Measurements from ENCODE around the gene INHBC. TPM values are rescaled to one million over a fixed set of nuclear protein-coding genes. Genes with fewer than 3 reads are reported as not detected.

Gene INHBC
- total RNA-seq, 4 donors from 2014 or later = not detected

- Histone ChIP-seq H3K27ac (no peak overlapping the region), H3K36me3 (no peaks in the 10 kb centered on the region), H3K4me3 (no peak overlapping the region), H3K4me1 (no peaks in the 10 kb centered on the region), H3K9me3 (no peaks in the 10 kb centered on the region), H3K27me3 (peaks cover 0 to 7% of the 10 kb centered on the region in 2 donors)
- no peak for TF ChIP-seq POLR2A (IDR thresholded peaks at IDR 0.05)
- DNase-seq = no peak
- intact Hi-C loops (cut with DNase I; ENCODE audit: low total_unique reads) = no loop called here
Observed at GRCh38 chr12:57469296-57470164, 34.9 kb downstream of the INHBC start.

DNA sequence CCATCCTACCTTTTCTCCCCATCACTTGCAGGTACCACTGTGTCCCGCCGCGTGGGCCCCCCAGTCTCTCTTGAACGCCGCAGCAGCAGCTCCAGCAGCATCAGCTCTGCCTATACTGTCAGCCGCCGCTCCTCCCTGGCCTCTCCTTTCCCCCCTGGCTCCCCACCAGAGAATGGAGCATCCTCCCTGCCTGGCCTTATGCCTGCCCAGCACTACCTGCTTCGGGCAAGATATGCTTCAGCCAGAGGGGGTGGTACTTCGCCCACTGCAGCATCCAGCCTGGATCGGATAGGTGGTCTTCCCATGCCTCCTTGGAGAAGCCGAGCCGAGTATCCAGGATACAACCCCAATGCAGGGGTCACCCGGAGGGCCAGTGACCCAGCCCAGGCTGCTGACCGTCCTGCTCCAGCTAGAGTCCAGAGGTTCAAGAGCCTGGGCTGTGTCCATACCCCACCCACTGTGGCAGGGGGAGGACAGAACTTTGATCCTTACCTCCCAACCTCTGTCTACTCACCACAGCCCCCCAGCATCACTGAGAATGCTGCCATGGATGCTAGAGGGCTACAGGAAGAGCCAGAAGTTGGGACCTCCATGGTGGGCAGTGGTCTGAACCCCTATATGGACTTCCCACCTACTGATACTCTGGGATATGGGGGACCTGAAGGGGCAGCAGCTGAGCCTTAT, 35.8 kb downstream of the INHBC start:
- no peak for DNase-seq
- no peak for TF ChIP-seq POLR2A (IDR thresholded peaks at IDR 0.05)
- TF ChIP-seq CTCF (IDR thresholded peaks at IDR 0.05) = no peak
- Histone ChIP-seq H3K9me3 (no peaks in the 10 kb centered on the region), H3K27me3 (peaks cover 0 to 13% of the 10 kb centered on the region in 2 donors), H3K4me3 (no peak overlapping the region), H3K36me3 (no peaks in the 10 kb centered on the region), H3K4me1 (peaks cover 0 to 4% of the 10 kb centered on the region in 2 donors), H3K27ac (no peak overlapping the region)
- intact Hi-C loops (cut with DNase I; ENCODE audit: low total_unique reads) = no loop called here

- Histone ChIP-seq H3K27ac (no peak overlapping the region), H3K9me3 (no peaks in the 10 kb centered on the region), H3K4me3 (no peak overlapping the region), H3K4me1 (peaks cover 0 to 11% of the 10 kb centered on the region in 2 donors), H3K27me3 (peaks cover 5 to 14% of the 10 kb centered on the region in 2 donors), H3K36me3 (no peaks in the 10 kb centered on the region)
- DNase-seq = no peak
- no peak for TF ChIP-seq POLR2A (IDR thresholded peaks at IDR 0.05)
- TF ChIP-seq CTCF (IDR thresholded peaks at IDR 0.05) = no peak
- intact Hi-C loops (cut with DNase I; ENCODE audit: low total_unique reads) = no loop called here
Observed at GRCh38 chr12:57470970-57471656, 36.5 kb downstream of the INHBC start.

- no peak overlapping the region for H3K4me3 ChIP-seq
- H3K4me1 ChIP-seq = peaks cover 0 to 13% of the 10 kb centered on the region in 2 donors
- intact Hi-C loops (cut with DNase I; ENCODE audit: low total_unique reads) = no loop called here
- no peak for DNase-seq
- TF ChIP-seq CTCF (IDR thresholded peaks at IDR 0.05) = no peak
- no peak for TF ChIP-seq POLR2A (IDR thresholded peaks at IDR 0.05)
- H3K27ac ChIP-seq = no peak overlapping the region
- H3K9me3 ChIP-seq = no peaks in the 10 kb centered on the region
- no peaks in the 10 kb centered on the region for H3K36me3 ChIP-seq
- peaks cover 8 to 20% of the 10 kb centered on the region in 2 donors for H3K27me3 ChIP-seq
Observed at GRCh38 chr12:57471661-57472060, 37.1 kb downstream of the INHBC start.

- Histone ChIP-seq H3K4me3 (no peak overlapping the region), H3K27me3 (peaks cover 8 to 20% of the 10 kb centered on the region in 2 donors), H3K27ac (no peak overlapping the region), H3K4me1 (peaks cover 0 to 13% of the 10 kb centered on the region in 2 donors), H3K9me3 (no peaks in the 10 kb centered on the region), H3K36me3 (no peaks in the 10 kb centered on the region)
- intact Hi-C loops (cut with DNase I; ENCODE audit: low total_unique reads) = no loop called here
- DNase-seq = no peak
- TF ChIP-seq POLR2A (IDR thresholded peaks at IDR 0.05) (no peak), CTCF (IDR thresholded peaks at IDR 0.05) (no peak)
Observed at GRCh38 chr12:57472391-57472790, 37.8 kb downstream of the INHBC start.

Measured in uterus (tissue), 4 donors.